Neural progenitor cell (in vitro differentiated cells): ENCODE measurements around the gene DEFB125. TPM values are rescaled to one million over a fixed set of nuclear protein-coding genes. Genes with fewer than 3 reads are reported as not detected.
"Not testable (repeated sequence)": the region's sequence is repeated elsewhere in the genome, so short reads cannot be mapped to it uniquely, and the experiment has no call there.

Experiments
- DNase-seq: peaks from one replicate; pipeline ENCODE4 v3.0.0-alpha.2; 2016; ENCODE audit warnings: low spot score
- H2AFZ ChIP-seq: fragments of 200-600 bp; sonication (generic); replicated peaks from 2 replicates; pipeline ENCODE4 v1.6.1; 2016; ENCODE audit warnings: antibody characterized with exemption
- H3F3A ChIP-seq: fragments of 200-600 bp; sonication (generic); 2 replicates; pipeline ENCODE4 v1.6.1; 2016; ENCODE audit warnings: antibody characterized with exemption, low read depth
- H3K27ac ChIP-seq: fragments of 200-600 bp; sonication (generic); 2 replicates; pipeline ENCODE4 v1.5.1; 2016; ENCODE audit warnings: mild to moderate bottlenecking
- H3K27me3 ChIP-seq: fragments of 200-600 bp; sonication (generic); 2 replicates; pipeline ENCODE4 v1.6.1; 2016; ENCODE audit warnings: mild to moderate bottlenecking, moderate library complexity
- H3K36me3 ChIP-seq: fragments of 200-600 bp; sonication (generic); 2 replicates; pipeline ENCODE4 v1.5.1; 2016
- H3K4me1 ChIP-seq: fragments of 200-600 bp; sonication (generic); 2 replicates; pipeline ENCODE4 v1.6.1; 2016; ENCODE audit warnings: mixed run types
- H3K4me2 ChIP-seq: fragments of 200-600 bp; sonication (generic); 2 replicates; pipeline ENCODE4 v1.6.1; 2016
- H3K4me3 ChIP-seq: fragments of 200-600 bp; sonication (generic); 2 replicates; pipeline ENCODE4 v1.5.1; 2016
- H3K79me2 ChIP-seq: fragments of 200-600 bp; sonication (generic); 2 replicates; pipeline ENCODE4 v1.6.1; 2016; ENCODE audit warnings: low read depth
- H3K9ac ChIP-seq: fragments of 200-600 bp; sonication (generic); 2 replicates; pipeline ENCODE4 v1.6.1; 2016
- H3K9me3 ChIP-seq: fragments of 200-600 bp; sonication (generic); 2 replicates; pipeline ENCODE4 v1.5.1; 2016; ENCODE audit warnings: low read depth
- H4K20me1 ChIP-seq: fragments of 200-600 bp; sonication (generic); 2 replicates; pipeline ENCODE4 v1.6.1; 2016; ENCODE audit warnings: low read depth
- H3K27ac Mint-ChIP-seq: 3 replicates; pipeline ENCODE4 v1.8.0; 2021; ENCODE audit warnings: mixed read lengths
- H3K27me3 Mint-ChIP-seq: 2 replicates; pipeline ENCODE4 v1.8.0; 2022; ENCODE audit warnings: low read depth, mild to moderate bottlenecking, inconsistent platforms, moderate library complexity, mixed read lengths; ENCODE audit not compliant: insufficient read depth
- H3K36me3 Mint-ChIP-seq: 3 replicates; pipeline ENCODE4 v1.8.0; 2021; ENCODE audit warnings: mixed read lengths
- H3K4me1 Mint-ChIP-seq: 3 replicates; pipeline ENCODE4 v1.8.0; 2021; ENCODE audit warnings: mixed read lengths
- H3K4me3 Mint-ChIP-seq: 3 replicates; pipeline ENCODE4 v1.8.0; 2021; ENCODE audit warnings: mild to moderate bottlenecking, moderate library complexity, mixed read lengths
- H3K9me3 Mint-ChIP-seq: 3 replicates; pipeline ENCODE4 v1.8.0; 2020; ENCODE audit warnings: mixed read lengths
- CTCF ChIP-seq: fragments of 200-600 bp; sonication (generic); IDR thresholded peaks from 2 replicates; pipeline ENCODE4 v1.5.1; 2017; ENCODE audit warnings: antibody characterized with exemption, mild to moderate bottlenecking
- EZH2 ChIP-seq: fragments of 200-600 bp; sonication (generic); IDR thresholded peaks from 2 replicates; pipeline ENCODE4 v1.6.1; 2017; ENCODE audit warnings: antibody characterized with exemption, mild to moderate bottlenecking, moderate library complexity
- EZH2phosphoT487 ChIP-seq: fragments of 200-600 bp; sonication (generic); IDR thresholded peaks from 2 replicates; pipeline ENCODE4 v1.6.1; 2017; ENCODE audit warnings: antibody characterized with exemption
- total RNA-seq: library from RNA; depleted of rRNA; stranded (reverse); fragments of >200 nt; gene quantifications from 2 replicates; pipeline ENCODE4 v1.2.3, GENCODE V29; 2015; ENCODE audit warnings: low replicate concordance

Gene DEFB125
- total RNA-seq, 1 donor from 2014 or later = not detected

- Mint-ChIP-seq H3K36me3 (no peaks in the 10 kb centered on the region), H3K27ac (no peak overlapping the region), H3K4me1 (no peaks in the 10 kb centered on the region), H3K4me3 (no peak overlapping the region), H3K9me3 (peaks cover 6% of the 10 kb centered on the region), H3K27me3 (peaks cover 6% of the 10 kb centered on the region)
- no peaks in the 10 kb centered on the region for H3K4me1 ChIP-seq
- TF ChIP-seq CTCF (no peak), EZH2phosphoT487 (no peak), EZH2 (no peak)
- H3K27me3 ChIP-seq = peaks cover 37% of the 10 kb centered on the region
- no peak overlapping the region for H3K4me2 ChIP-seq
- H3F3A ChIP-seq = no peaks in the 10 kb centered on the region
- no peak for DNase-seq
- no peaks in the 10 kb centered on the region for H3K79me2 ChIP-seq
- H2AFZ ChIP-seq = no peak overlapping the region
- no peak overlapping the region for H3K27ac ChIP-seq
- no peaks in the 10 kb centered on the region for H3K36me3 ChIP-seq
- H3K9me3 ChIP-seq = no peaks in the 10 kb centered on the region
- H3K4me3 ChIP-seq = no peak overlapping the region
- H3K9ac ChIP-seq = no peak overlapping the region
- no peaks in the 10 kb centered on the region for H4K20me1 ChIP-seq
Observed at GRCh38 chr20:112396-112795, 24.9 kb downstream of the DEFB125 start.

GRCh38 chr20:117518-117917 is 30.0 kb downstream of the DEFB125 start:
- H3K27ac ChIP-seq = no peak overlapping the region
- H3K79me2 ChIP-seq = no peaks in the 10 kb centered on the region
- Mint-ChIP-seq H3K27me3 (peaks cover 8% of the 10 kb centered on the region), H3K36me3 (no peaks in the 10 kb centered on the region), H3K4me1 (no peaks in the 10 kb centered on the region), H3K4me3 (no peak overlapping the region), H3K27ac (no peak overlapping the region), H3K9me3 (peaks cover 9% of the 10 kb centered on the region)
- H3K27me3 ChIP-seq = peaks cover 35% of the 10 kb centered on the region
- H3K9me3 ChIP-seq = no peaks in the 10 kb centered on the region
- no peak overlapping the region for H3K4me3 ChIP-seq
- H3K4me2 ChIP-seq = no peak overlapping the region
- H3K4me1 ChIP-seq = no peaks in the 10 kb centered on the region
- no peaks in the 10 kb centered on the region for H3F3A ChIP-seq
- TF ChIP-seq EZH2 (no peak), EZH2phosphoT487 (no peak), CTCF (no peak)
- no peaks in the 10 kb centered on the region for H4K20me1 ChIP-seq
- no peak for DNase-seq
- no peak overlapping the region for H3K9ac ChIP-seq
- no peaks in the 10 kb centered on the region for H3K36me3 ChIP-seq
- H2AFZ ChIP-seq = no peak overlapping the region

GRCh38 chr20:129786-130323 is 42.4 kb downstream of the DEFB125 start:
- not testable (repeated sequence) for H3F3A ChIP-seq, H2AFZ ChIP-seq, H3K36me3 ChIP-seq, H3K4me2 ChIP-seq, H3K4me1 ChIP-seq, H4K20me1 ChIP-seq, H3K27me3 ChIP-seq, H3K9ac ChIP-seq, H3K9me3 Mint-ChIP-seq, H3K27me3 Mint-ChIP-seq, H3K27ac Mint-ChIP-seq, H3K36me3 Mint-ChIP-seq, H3K4me3 ChIP-seq, H3K79me2 ChIP-seq, H3K9me3 ChIP-seq, DNase-seq, H3K4me3 Mint-ChIP-seq, H3K27ac ChIP-seq, H3K4me1 Mint-ChIP-seq

GRCh38 chr20:137668-138490 is 50.4 kb downstream of the DEFB125 start:
- TF ChIP-seq EZH2 (no peak), CTCF (peak; percentile 33)
- Histone ChIP-seq H3K27ac (no peak overlapping the region), H3K4me3 (no peak overlapping the region), H3K9ac (no peak overlapping the region), H2AFZ (no peak overlapping the region), H3K4me1 (no peaks in the 10 kb centered on the region), H3K36me3 (no peaks in the 10 kb centered on the region), H3K9me3 (peaks cover 5% of the 10 kb centered on the region), H3K79me2 (no peaks in the 10 kb centered on the region), H3K27me3 (peaks cover 29% of the 10 kb centered on the region), H4K20me1 (no peaks in the 10 kb centered on the region), H3K4me2 (no peak overlapping the region), H3F3A (no peaks in the 10 kb centered on the region)
- peaks cover 14% of the 10 kb centered on the region for H3K9me3 Mint-ChIP-seq
- no peak overlapping the region for H3K4me3 Mint-ChIP-seq
- H3K27ac Mint-ChIP-seq = no peak overlapping the region
- DNase-seq = no peak
- H3K27me3 Mint-ChIP-seq = no peaks in the 10 kb centered on the region
- H3K4me1 Mint-ChIP-seq = no peaks in the 10 kb centered on the region
- no peaks in the 10 kb centered on the region for H3K36me3 Mint-ChIP-seq
